NK-92 treated with Interleukin-12 subunit alpha and Interleukin-12 subunit beta, amount 100 ng/mL, for 24 hours (cell line): ENCODE results near the gene KIAA1586.
"Not testable (repeated sequence)": the region's sequence is repeated elsewhere in the genome, so short reads cannot be mapped to it uniquely, and the experiment has no call there.

Experiments used
- DNase-seq: peaks from one replicate; lab custom pipeline; 2025; lab: John Stamatoyannopoulos, UW

The KIAA1586 gene

GRCh38 chr6:57046332-57047256 is at the start of gene KIAA1586:
KIAA1586 (plus strand) TSS chr6:57046693; CDS start chr6:57046756, 63 bp downstream.
- DNase-seq: peak; percentile 64

- DNase-seq: no peak
Observed at GRCh38 chr6:56999049-56999448, 47.4 kb upstream of the KIAA1586 start.

- not testable (repeated sequence) for DNase-seq
Observed at GRCh38 chr6:56999748-57000147, 46.7 kb upstream of the KIAA1586 start.

GRCh38 chr6:57002197-57002596 is 44.3 kb upstream of the KIAA1586 start:
- DNase-seq: no peak

GRCh38 chr6:57004292-57004691 is 42.2 kb upstream of the KIAA1586 start:
- DNase-seq: no peak

GRCh38 chr6:57006101-57006500 is 40.4 kb upstream of the KIAA1586 start:
- DNase-seq: no peak

- not testable (repeated sequence) for DNase-seq
Observed at GRCh38 chr6:57008069-57008468, 38.4 kb upstream of the KIAA1586 start.

- DNase-seq: no peak
Observed at GRCh38 chr6:57013521-57013926, 33.0 kb upstream of the KIAA1586 start.

GRCh38 chr6:57017069-57017468 is 29.4 kb upstream of the KIAA1586 start:
- no peak for DNase-seq

GRCh38 chr6:57017841-57018240 is 28.7 kb upstream of the KIAA1586 start:
- DNase-seq: no peak

- DNase-seq: no peak
Observed at GRCh38 chr6:57019434-57019833, 27.1 kb upstream of the KIAA1586 start.

GRCh38 chr6:57021086-57021720 is 25.3 kb upstream of the KIAA1586 start:
- DNase-seq: no peak

GRCh38 chr6:57024321-57024720 is 22.2 kb upstream of the KIAA1586 start:
- no peak for DNase-seq

- no peak for DNase-seq
Observed at GRCh38 chr6:57024775-57025174, 21.7 kb upstream of the KIAA1586 start.

GRCh38 chr6:57026001-57026400 is 20.5 kb upstream of the KIAA1586 start:
- no peak for DNase-seq

GRCh38 chr6:57027301-57027700 is 19.2 kb upstream of the KIAA1586 start:
- DNase-seq: no peak

GRCh38 chr6:57029213-57029612 is 17.3 kb upstream of the KIAA1586 start:
- no peak for DNase-seq

GRCh38 chr6:57033228-57033627 is 13.3 kb upstream of the KIAA1586 start:
- no peak for DNase-seq

GRCh38 chr6:57035549-57035948 is 10.9 kb upstream of the KIAA1586 start:
- DNase-seq: no peak

- DNase-seq: no peak
Observed at GRCh38 chr6:57038906-57039305, 7.6 kb upstream of the KIAA1586 start.

GRCh38 chr6:57040011-57040410 is 6.5 kb upstream of the KIAA1586 start:
- no peak for DNase-seq

GRCh38 chr6:57044061-57044460 is 2.4 kb upstream of the KIAA1586 start:
- not testable (repeated sequence) for DNase-seq

GRCh38 chr6:57044568-57044967 is 1.9 kb upstream of the KIAA1586 start:
- DNase-seq: no peak
